IPS-NIHi11 (cell line): ENCODE measurements around the gene MUC13.
"Not testable (repeated sequence)": the region's sequence is repeated elsewhere in the genome, so short reads cannot be mapped to it uniquely, and the experiment has no call there.

ENCODE experiments used
- DNase-seq: peaks from one replicate; pipeline ENCODE4 v3.0.0; 2012; ENCODE audit warnings: mixed read lengths, low spot score

MUC13 gene

GRCh38 chr3:124934577-124934976, at the start of gene MUC13:
Gene MUC13, minus strand, starts transcription at chr3:124934751. Its CDS starts 39 bp downstream, at chr3:124934712.
- DNase-seq, result no peak

GRCh38 chr3:124982855-124983254, 48.3 kb upstream of the MUC13 start:
- no peak for DNase-seq

GRCh38 chr3:124981472-124981871, 46.9 kb upstream of the MUC13 start:
- DNase-seq, result no peak

- DNase-seq, result no peak
These were observed 44.1 kb upstream of the MUC13 start for GRCh38 chr3:124978627-124979026.

GRCh38 chr3:124976383-124976782, 41.8 kb upstream of the MUC13 start:
- no peak for DNase-seq

- DNase-seq, result no peak
These were observed 40.1 kb upstream of the MUC13 start for GRCh38 chr3:124974691-124975090.

GRCh38 chr3:124973290-124973689, 38.7 kb upstream of the MUC13 start:
- DNase-seq, result no peak

GRCh38 chr3:124972457-124972856, 37.9 kb upstream of the MUC13 start:
- DNase-seq, result no peak

- DNase-seq, result no peak
These were observed 35.6 kb upstream of the MUC13 start for GRCh38 chr3:124969963-124970722.

- no peak for DNase-seq
These were observed 34.6 kb upstream of the MUC13 start for GRCh38 chr3:124969190-124969589.

- no peak for DNase-seq
These were observed 33.4 kb upstream of the MUC13 start for GRCh38 chr3:124967964-124968363.

GRCh38 chr3:124966521-124967445, 32.2 kb upstream of the MUC13 start:
- DNase-seq, result no peak

GRCh38 chr3:124965413-124965812, 30.9 kb upstream of the MUC13 start:
- DNase-seq, result no peak

- no peak for DNase-seq
These were observed 29.8 kb upstream of the MUC13 start for GRCh38 chr3:124964387-124964786.

- DNase-seq, result no peak
These were observed 29.2 kb upstream of the MUC13 start for GRCh38 chr3:124963755-124964154.

GRCh38 chr3:124962403-124962940, 27.9 kb upstream of the MUC13 start:
- DNase-seq, result no peak

- DNase-seq, result no peak
These were observed 26.1 kb upstream of the MUC13 start for GRCh38 chr3:124960698-124961097.

GRCh38 chr3:124960105-124960504, 25.6 kb upstream of the MUC13 start:
- no peak for DNase-seq

- not testable (repeated sequence) for DNase-seq
These were observed 23.4 kb upstream of the MUC13 start for GRCh38 chr3:124957951-124958350.

- no peak for DNase-seq
These were observed 17.8 kb upstream of the MUC13 start for GRCh38 chr3:124952282-124952855.

- no peak for DNase-seq
These were observed 17.1 kb upstream of the MUC13 start for GRCh38 chr3:124951511-124952281.

GRCh38 chr3:124950026-124950425, 15.5 kb upstream of the MUC13 start:
- DNase-seq, result no peak
